Measurements from ENCODE around the gene SPOCD1.

DNA sequence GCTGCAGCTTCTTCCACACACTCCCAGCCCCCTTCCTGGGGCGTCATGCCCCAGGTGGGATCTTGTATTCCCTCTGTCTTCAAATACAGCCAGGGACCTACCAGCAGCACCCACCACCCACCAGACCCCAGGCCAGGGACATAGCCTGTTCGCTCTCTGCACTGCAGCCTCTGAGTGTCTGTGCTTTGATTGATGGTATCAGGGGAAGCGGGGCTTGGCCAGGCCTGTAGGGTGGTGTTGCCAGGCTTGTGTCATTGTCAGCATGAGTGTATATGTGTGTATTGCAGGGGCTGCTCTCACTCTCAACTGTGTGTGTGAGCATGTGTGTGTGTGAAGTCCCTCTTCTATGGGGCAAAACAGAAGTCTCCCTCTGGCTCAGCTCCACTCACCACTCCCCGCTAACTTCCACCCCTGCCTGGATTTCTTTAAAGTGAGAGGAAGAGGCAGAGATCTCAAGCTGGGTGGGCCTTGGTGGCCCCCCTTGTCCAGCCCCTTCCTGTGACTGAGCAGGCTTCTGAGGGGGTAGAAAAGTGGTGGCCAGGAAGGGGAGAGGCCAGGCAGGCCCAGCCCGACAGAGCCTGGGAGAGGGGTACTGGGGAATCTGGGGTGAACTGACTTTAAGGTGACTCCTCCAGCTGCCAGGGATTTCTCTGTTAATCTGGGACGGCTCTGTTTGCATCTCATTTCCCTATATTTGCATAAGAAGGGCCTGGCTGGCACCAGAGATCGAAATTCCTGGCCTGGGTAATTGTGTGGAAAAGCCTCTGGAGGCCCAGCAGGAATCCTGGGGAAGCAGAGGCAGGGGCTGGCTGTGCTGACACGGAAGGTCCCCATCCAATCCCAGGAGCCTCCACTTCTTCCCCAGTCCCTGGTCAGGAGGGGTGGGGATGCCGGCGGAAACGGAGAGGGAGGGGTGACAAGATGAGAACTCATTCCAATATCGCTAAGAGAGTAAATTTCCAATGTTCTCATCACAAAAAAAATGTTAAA is 33.1 kb downstream of the SPOCD1 start:
- TF ChIP-seq POLR2AphosphoS5 (IDR thresholded peaks at IDR 0.05; ENCODE audit: low read depth, low read length) (no peak), TAF1 (IDR thresholded peaks at IDR 0.05; ENCODE audit: borderline replicate concordance, low read depth, low read length) (no peak), POLR2A (IDR thresholded peaks at IDR 0.05; ENCODE audit: low read depth, low read length) (no peak)
